Left lung (tissue), 10 donors: ENCODE data around the gene IMMP2L. TPM values are rescaled to one million over a fixed set of nuclear protein-coding genes. Genes with fewer than 3 reads are reported as not detected.

ENCODE experiments used
- ATAC-seq: fragments of 200-7000 bp; cut with Tn5 transposase; one replicate; pipeline ENCODE4 v1.9.1; 2020; ENCODE audit warnings: moderate library complexity
- DNase-seq, 4 donors: peaks; one replicate each; pipeline ENCODE4 v3.0.0-alpha.2; 2013 to 2020
- H3K27ac ChIP-seq, 2 donors: fragments of 200-600 bp; sonication (generic) in 1 of 2; one replicate each; pipeline versions ENCODE4 v1.5.0 to v1.8.0; 2020 to 2021
- H3K27me3 ChIP-seq, 2 donors: fragments of 200-600 bp; sonication (generic) in 1 of 2; one replicate each; pipeline versions ENCODE4 v1.5.0 to v1.8.0; 2020 to 2021
- H3K36me3 ChIP-seq, 2 donors: fragments of 200-600 bp; sonication (generic) in 1 of 2; one replicate each; pipeline versions ENCODE4 v1.5.0 to v1.8.0; 2020 to 2021
- H3K4me1 ChIP-seq, 2 donors: fragments of 200-600 bp; one replicate each; pipeline ENCODE4 v1.8.0; 2021
- H3K4me3 ChIP-seq, 2 donors: fragments of 200-600 bp; sonication (generic) in 1 of 2; one replicate each; pipeline versions ENCODE4 v1.5.0 to v1.8.0; 2020 to 2021; ENCODE audit warnings: mild to moderate bottlenecking in 1 of 2
- H3K9me3 ChIP-seq, 2 donors: fragments of 200-600 bp; sonication (generic) in 1 of 2; one replicate each; pipeline versions ENCODE4 v1.5.0 to v1.8.0; 2020 to 2021
- intact Hi-C, 2 donors: fragments of 100-400 bp; cut with DNase I; formaldehyde crosslinking; loops; one replicate each; pipeline versions ENCODE4 v1.11.2 to v1.14.2; 2022
- polyA plus RNA-seq, 6 donors: library from polyadenylated mRNA; unstranded; fragments of 120-200 nt; gene quantifications; one replicate each; pipeline ENCODE4 v1.2.1, GENCODE V29; 2013; ENCODE audit not compliant: insufficient read length in 6 of 6
- total RNA-seq, 2 donors: library from RNA; stranded (reverse); fragmentation: NEBNext Ultra II Directional; extraction: Animal tissue kit (Norgen Biotek cat#: 25700); gene quantifications; one replicate each; pipeline ENCODE4 v1.2.1, GENCODE V29; 2021
- TF ChIP-seq, protein P1 (sequence below), 2 donors: fragments of 200-600 bp; sonication (generic) in 1 of 2; IDR thresholded peaks; one replicate each; pipeline versions ENCODE4 v1.5.0 to v1.8.0; 2021; ENCODE audit warnings: antibody characterized with exemption in 2 of 2
- donor health status: DM: no; HTN: yes; CAD: no.
- donor health status: DM: no; HTN: no; CAD: no.

IMMP2L gene
- total and polyA plus RNA-seq, 8 donors, result 10.3 to 30.1 (median 25.7) TPM

- no peak overlapping the region for H3K27ac ChIP-seq
- no peaks in the 10 kb centered on the region for H3K4me1 ChIP-seq
- no peaks in the 10 kb centered on the region for H3K36me3 ChIP-seq
- no peak overlapping the region for H3K4me3 ChIP-seq
- intact Hi-C loops, result no loop called here
- H3K27me3 ChIP-seq, result no peaks in the 10 kb centered on the region
- ATAC-seq, result no peak
- TF ChIP-seq, protein P1, sequence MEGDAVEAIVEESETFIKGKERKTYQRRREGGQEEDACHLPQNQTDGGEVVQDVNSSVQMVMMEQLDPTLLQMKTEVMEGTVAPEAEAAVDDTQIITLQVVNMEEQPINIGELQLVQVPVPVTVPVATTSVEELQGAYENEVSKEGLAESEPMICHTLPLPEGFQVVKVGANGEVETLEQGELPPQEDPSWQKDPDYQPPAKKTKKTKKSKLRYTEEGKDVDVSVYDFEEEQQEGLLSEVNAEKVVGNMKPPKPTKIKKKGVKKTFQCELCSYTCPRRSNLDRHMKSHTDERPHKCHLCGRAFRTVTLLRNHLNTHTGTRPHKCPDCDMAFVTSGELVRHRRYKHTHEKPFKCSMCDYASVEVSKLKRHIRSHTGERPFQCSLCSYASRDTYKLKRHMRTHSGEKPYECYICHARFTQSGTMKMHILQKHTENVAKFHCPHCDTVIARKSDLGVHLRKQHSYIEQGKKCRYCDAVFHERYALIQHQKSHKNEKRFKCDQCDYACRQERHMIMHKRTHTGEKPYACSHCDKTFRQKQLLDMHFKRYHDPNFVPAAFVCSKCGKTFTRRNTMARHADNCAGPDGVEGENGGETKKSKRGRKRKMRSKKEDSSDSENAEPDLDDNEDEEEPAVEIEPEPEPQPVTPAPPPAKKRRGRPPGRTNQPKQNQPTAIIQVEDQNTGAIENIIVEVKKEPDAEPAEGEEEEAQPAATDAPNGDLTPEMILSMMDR (IDR thresholded peaks at IDR 0.05), result no peak
- DNase-seq, result no peak
- no peaks in the 10 kb centered on the region for H3K9me3 ChIP-seq
These were observed 338.5 kb downstream of the IMMP2L start for GRCh38 chr7:111223802-111224253.

GRCh38 chr7:111215550-111215949, 346.7 kb downstream of the IMMP2L start:
- H3K9me3 ChIP-seq, result no peaks in the 10 kb centered on the region
- no peak overlapping the region for H3K4me3 ChIP-seq
- no peaks in the 10 kb centered on the region for H3K4me1 ChIP-seq
- H3K27me3 ChIP-seq, result no peaks in the 10 kb centered on the region
- TF ChIP-seq, protein P1 (IDR thresholded peaks at IDR 0.05), result no peak
- H3K27ac ChIP-seq, result no peak overlapping the region
- ATAC-seq (no peak), DNase-seq (no peak)
- intact Hi-C loops, result no loop called here
- no peaks in the 10 kb centered on the region for H3K36me3 ChIP-seq

DNA sequence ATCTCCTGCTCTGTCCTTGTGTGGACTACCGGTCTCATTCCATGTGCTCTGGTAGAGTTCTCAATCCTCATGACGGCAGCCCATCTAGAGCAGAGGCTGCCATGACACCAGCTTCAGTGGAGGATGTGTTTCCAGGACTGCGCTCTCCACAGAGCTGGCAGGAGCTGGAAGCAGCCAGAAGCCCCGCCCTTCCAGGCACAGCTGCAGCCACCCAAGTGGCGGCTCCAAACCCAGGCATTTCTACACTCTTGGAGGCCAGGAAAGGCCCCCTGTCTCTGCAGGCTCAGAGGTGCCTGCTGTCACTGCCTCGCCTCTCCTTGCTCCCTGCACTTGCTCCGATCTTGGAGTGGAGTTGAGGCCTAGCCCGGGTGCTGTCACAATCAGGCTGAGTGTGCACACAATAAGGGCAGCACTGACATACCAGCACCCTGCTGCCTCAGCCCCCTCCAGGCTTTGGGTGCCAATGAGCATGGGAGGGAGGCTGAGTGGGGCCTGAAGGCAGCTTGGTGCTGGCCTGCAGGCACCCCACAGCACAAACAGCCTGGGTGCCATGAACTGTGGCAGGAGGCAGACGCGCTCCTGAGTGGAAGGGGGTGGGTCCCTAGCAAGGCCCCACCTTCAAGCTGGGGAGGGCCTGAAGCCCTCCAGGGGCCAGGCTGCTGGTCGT, 349.3 kb downstream of the IMMP2L start:
- no peaks in the 10 kb centered on the region for H3K9me3 ChIP-seq
- no peak for ATAC-seq
- TF ChIP-seq, protein P1 (IDR thresholded peaks at IDR 0.05), result no peak
- no peak overlapping the region for H3K27ac ChIP-seq
- intact Hi-C loops, result no loop called here
- H3K4me3 ChIP-seq, result no peak overlapping the region
- no peaks in the 10 kb centered on the region for H3K4me1 ChIP-seq
- H3K36me3 ChIP-seq, result no peaks in the 10 kb centered on the region
- DNase-seq, result peak in 1 of 4 donors; percentile 28
- no peaks in the 10 kb centered on the region for H3K27me3 ChIP-seq

GRCh38 chr7:111210996-111211395, 351.3 kb downstream of the IMMP2L start:
- no peaks in the 10 kb centered on the region for H3K9me3 ChIP-seq
- no peaks in the 10 kb centered on the region for H3K4me1 ChIP-seq
- H3K27ac ChIP-seq, result no peak overlapping the region
- TF ChIP-seq, protein P1 (IDR thresholded peaks at IDR 0.05), result no peak
- no peaks in the 10 kb centered on the region for H3K36me3 ChIP-seq
- DNase-seq, result no peak
- no peak overlapping the region for H3K4me3 ChIP-seq
- intact Hi-C loops, result no loop called here
- H3K27me3 ChIP-seq, result no peaks in the 10 kb centered on the region
- no peak for ATAC-seq

- no peak overlapping the region for H3K27ac ChIP-seq
- intact Hi-C loops, result no loop called here
- H3K27me3 ChIP-seq, result no peaks in the 10 kb centered on the region
- ATAC-seq (no peak), DNase-seq (no peak)
- no peaks in the 10 kb centered on the region for H3K4me1 ChIP-seq
- H3K36me3 ChIP-seq, result no peaks in the 10 kb centered on the region
- TF ChIP-seq, protein P1 (IDR thresholded peaks at IDR 0.05), result no peak
- H3K4me3 ChIP-seq, result no peak overlapping the region
- H3K9me3 ChIP-seq, result no peaks in the 10 kb centered on the region
These were observed 352.2 kb downstream of the IMMP2L start for GRCh38 chr7:111210043-111210442.
